ENCODE data around the gene NADSYN1. TPM values are rescaled to one million over a fixed set of nuclear protein-coding genes. Genes with fewer than 3 reads are reported as not detected.

The NADSYN1 gene
- total and polyA plus RNA-seq, 8 donors: 53.2 to 78.9 (median 61.9) TPM

DNA sequence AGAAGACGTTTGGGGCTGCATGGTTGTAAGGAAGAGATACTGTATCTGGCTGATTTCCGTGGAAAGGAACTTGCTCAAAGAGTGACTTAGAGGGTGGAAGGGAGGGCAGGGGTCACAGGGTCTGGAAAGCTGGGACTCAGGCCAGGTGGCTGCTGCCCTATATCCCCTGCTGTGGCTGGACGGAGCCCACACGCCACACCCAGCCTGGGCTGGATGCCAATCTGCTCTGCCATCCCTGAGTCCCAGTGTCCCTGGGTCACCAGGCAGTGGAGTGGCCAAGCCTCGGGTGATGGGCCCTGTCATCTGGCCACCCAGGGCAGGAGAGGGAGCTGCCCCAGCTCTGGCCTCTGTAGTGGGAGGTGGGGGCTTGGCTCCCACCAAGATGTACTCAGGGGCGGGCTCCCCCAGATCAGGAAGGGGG is 47.6 kb downstream of the NADSYN1 start:
- H3K4me3 ChIP-seq: no peak overlapping the region
- H3K27me3 ChIP-seq: no peaks in the 10 kb centered on the region
- peaks cover 0 to 6% of the 10 kb centered on the region in 2 donors for H3K4me1 ChIP-seq
- no peaks in the 10 kb centered on the region for H3K9me3 ChIP-seq
- H3K36me3 ChIP-seq: peaks cover 0 to 90% of the 10 kb centered on the region in 2 donors
- no peak overlapping the region for H3K27ac ChIP-seq
- DNase-seq: peak in 1 of 4 donors; percentile 10
- intact Hi-C loops (cut with DNase I): no loop called here
- no peak for ATAC-seq
- TF ChIP-seq, protein P1, sequence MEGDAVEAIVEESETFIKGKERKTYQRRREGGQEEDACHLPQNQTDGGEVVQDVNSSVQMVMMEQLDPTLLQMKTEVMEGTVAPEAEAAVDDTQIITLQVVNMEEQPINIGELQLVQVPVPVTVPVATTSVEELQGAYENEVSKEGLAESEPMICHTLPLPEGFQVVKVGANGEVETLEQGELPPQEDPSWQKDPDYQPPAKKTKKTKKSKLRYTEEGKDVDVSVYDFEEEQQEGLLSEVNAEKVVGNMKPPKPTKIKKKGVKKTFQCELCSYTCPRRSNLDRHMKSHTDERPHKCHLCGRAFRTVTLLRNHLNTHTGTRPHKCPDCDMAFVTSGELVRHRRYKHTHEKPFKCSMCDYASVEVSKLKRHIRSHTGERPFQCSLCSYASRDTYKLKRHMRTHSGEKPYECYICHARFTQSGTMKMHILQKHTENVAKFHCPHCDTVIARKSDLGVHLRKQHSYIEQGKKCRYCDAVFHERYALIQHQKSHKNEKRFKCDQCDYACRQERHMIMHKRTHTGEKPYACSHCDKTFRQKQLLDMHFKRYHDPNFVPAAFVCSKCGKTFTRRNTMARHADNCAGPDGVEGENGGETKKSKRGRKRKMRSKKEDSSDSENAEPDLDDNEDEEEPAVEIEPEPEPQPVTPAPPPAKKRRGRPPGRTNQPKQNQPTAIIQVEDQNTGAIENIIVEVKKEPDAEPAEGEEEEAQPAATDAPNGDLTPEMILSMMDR (IDR thresholded peaks at IDR 0.05): no peak

DNA sequence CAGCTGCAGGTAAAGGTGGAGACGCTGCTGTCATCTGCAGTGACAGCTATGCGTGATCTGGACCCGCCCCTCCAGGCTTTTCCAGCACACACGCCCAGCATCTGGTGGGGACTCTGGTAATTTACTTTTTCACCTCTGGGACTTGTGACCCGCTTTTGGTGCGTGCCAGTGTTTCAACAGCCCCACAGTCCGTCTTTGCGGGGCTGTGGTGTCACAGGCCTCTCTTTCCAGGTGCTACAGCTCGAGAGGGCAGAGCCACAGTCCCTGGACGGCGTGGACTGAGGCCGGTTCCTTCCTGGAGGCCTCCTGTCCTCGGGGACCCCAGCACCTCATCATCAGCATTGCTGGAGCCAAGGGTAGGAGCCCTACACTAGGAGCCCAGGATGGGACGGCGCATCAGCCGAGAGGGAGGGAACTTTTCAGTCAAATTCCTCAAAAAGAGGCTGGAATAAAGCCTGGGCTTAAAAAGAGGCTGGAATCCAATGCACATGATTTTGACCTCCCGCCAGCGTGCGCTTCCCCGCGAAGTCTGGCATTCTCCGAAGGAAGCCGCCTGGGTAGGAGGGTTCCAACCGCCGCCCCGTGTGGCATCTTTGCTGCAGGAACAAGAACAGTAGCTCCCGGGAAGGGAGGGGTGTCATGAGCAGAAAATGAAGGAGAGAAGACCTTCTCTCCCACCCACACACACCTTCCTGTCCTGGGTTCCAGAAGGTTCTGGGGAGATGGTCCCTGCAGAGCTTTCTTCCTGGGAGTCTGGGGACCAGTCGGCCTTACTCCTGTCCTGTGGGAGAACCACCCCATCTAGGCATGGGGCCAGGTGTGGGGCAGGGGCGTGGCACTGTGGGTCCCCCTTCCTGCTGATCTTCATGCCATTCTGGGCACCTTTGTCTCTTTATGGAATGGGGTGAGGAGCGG is 48.3 kb downstream of the NADSYN1 start:
- no peak for ATAC-seq
- H3K4me1 ChIP-seq: peaks cover 0 to 6% of the 10 kb centered on the region in 2 donors
- no peaks in the 10 kb centered on the region for H3K27me3 ChIP-seq
- no peak overlapping the region for H3K4me3 ChIP-seq
- intact Hi-C loops (cut with DNase I): no loop called here
- H3K9me3 ChIP-seq: no peaks in the 10 kb centered on the region
- DNase-seq: no peak
- TF ChIP-seq, protein P1 (IDR thresholded peaks at IDR 0.05): no peak
- no peak overlapping the region for H3K27ac ChIP-seq
- peaks cover 0 to 90% of the 10 kb centered on the region in 2 donors for H3K36me3 ChIP-seq

- TF ChIP-seq, protein P1 (IDR thresholded peaks at IDR 0.05): no peak
- peaks cover 0 to 6% of the 10 kb centered on the region in 2 donors for H3K4me1 ChIP-seq
- DNase-seq: no peak
- H3K27me3 ChIP-seq: no peaks in the 10 kb centered on the region
- H3K4me3 ChIP-seq: no peak overlapping the region
- ATAC-seq: no peak
- no peak overlapping the region for H3K27ac ChIP-seq
- intact Hi-C loops (cut with DNase I): no loop called here
- peaks cover 0 to 90% of the 10 kb centered on the region in 2 donors for H3K36me3 ChIP-seq
- H3K9me3 ChIP-seq: peaks cover 0 to under 1% of the 10 kb centered on the region in 2 donors
These were observed 49.0 kb downstream of the NADSYN1 start for GRCh38 chr11:71502026-71502425.

- TF ChIP-seq, protein P1 (IDR thresholded peaks at IDR 0.05): no peak
- Histone ChIP-seq H3K36me3 (peaks cover 0 to 83% of the 10 kb centered on the region in 2 donors), H3K9me3 (peaks cover 0 to 6% of the 10 kb centered on the region in 2 donors), H3K27ac (peak overlapping the region in 1 of 2 donors; percentile 33), H3K27me3 (no peaks in the 10 kb centered on the region), H3K4me3 (no peak overlapping the region), H3K4me1 (peaks cover 0 to 6% of the 10 kb centered on the region in 2 donors)
- intact Hi-C loops (cut with DNase I): no loop called here
- ATAC-seq (no peak), DNase-seq (no peak)
These were observed 50.0 kb downstream of the NADSYN1 start for GRCh38 chr11:71502871-71503435.

DNA sequence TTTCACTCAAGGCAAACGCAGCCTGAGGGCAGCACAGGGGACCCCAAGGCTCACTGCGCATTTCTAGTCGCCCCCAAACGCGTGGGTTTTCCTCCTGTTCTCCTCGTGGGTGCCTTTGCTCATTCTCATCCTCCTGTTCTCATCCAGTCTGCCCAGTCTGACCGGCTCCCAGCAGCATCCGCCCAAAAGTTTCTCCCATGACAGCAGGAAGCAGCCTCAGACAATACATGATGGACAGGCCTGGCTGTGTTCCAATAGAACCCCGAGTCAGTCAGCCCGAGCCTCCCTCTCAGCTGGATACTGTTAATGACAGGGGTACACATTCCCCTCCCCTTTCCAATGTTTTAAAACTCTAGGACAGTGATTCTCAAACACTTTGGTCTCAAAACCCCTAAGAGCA is 51.5 kb downstream of the NADSYN1 start:
- intact Hi-C loops (cut with DNase I): no loop called here
- ATAC-seq (no peak), DNase-seq (peak in 1 of 4 donors; percentile 31)
- Histone ChIP-seq H3K27ac (peak overlapping the region in 1 of 2 donors; percentile 64), H3K36me3 (peaks cover 0 to 67% of the 10 kb centered on the region in 2 donors), H3K27me3 (no peaks in the 10 kb centered on the region), H3K4me1 (peaks cover 0 to 6% of the 10 kb centered on the region in 2 donors), H3K4me3 (no peak overlapping the region), H3K9me3 (peaks cover 0 to 11% of the 10 kb centered on the region in 2 donors)
- TF ChIP-seq, protein P1 (IDR thresholded peaks at IDR 0.05): no peak
